CD14-positive monocyte (primary cell): Measurements from ENCODE around the gene TTC28. TPM values are rescaled to one million over a fixed set of nuclear protein-coding genes. Genes with fewer than 3 reads are reported as not detected.

Experiments
- DNase-seq, 3 donors: peaks; one replicate each; pipeline ENCODE4 v3.0.0-alpha.2; 2011 to 2022
- H2AFZ ChIP-seq: 2 replicates; pipeline ENCODE4 v1.6.0; 2012; ENCODE audit warnings: mild to moderate bottlenecking, low read depth, low read length, inconsistent platforms; ENCODE audit not compliant: insufficient read depth, poor library complexity, severe bottlenecking
- H3K27ac ChIP-seq, 2 donors: 1 replicate in 1 of 2; 2 replicates in 1 of 2; pipeline ENCODE4 v1.5.1; 2012 to 2013; ENCODE audit warnings: low read length in 2 of 2, control low read depth in 1 of 2, inconsistent platforms in 1 of 2, low read depth in 1 of 2, mild to moderate bottlenecking in 1 of 2
- H3K27me3 ChIP-seq, 2 donors: one replicate each; pipeline versions ENCODE4 v1.6.0 to v1.6.1; 2011 to 2013; ENCODE audit warnings: low read length in 2 of 2; ENCODE audit not compliant: control insufficient read depth in 2 of 2, insufficient read depth in 2 of 2
- H3K36me3 ChIP-seq, 2 donors: replicated peaks in 1 of 2; 1 replicate in 1 of 2; 2 replicates in 1 of 2; pipeline versions ENCODE4 v1.5.1 to v1.6.1; 2012 to 2013; ENCODE audit warnings: low read length in 2 of 2, control low read depth in 1 of 2, inconsistent platforms in 1 of 2, mild to moderate bottlenecking in 1 of 2; ENCODE audit not compliant: insufficient read depth in 2 of 2, control insufficient read depth in 1 of 2
- H3K4me1 ChIP-seq, 2 donors: 1 replicate in 1 of 2; 2 replicates in 1 of 2; pipeline versions ENCODE4 v1.5.1 to v1.6.1; 2012 to 2013; ENCODE audit warnings: low read length in 2 of 2, control low read depth in 1 of 2, inconsistent platforms in 1 of 2, mild to moderate bottlenecking in 1 of 2, moderate library complexity in 1 of 2; ENCODE audit not compliant: insufficient read depth in 2 of 2, control insufficient read depth in 1 of 2
- H3K4me2 ChIP-seq: replicated peaks from 2 replicates; pipeline ENCODE3; 2012; ENCODE audit warnings: low read length, moderate library complexity, mild to moderate bottlenecking; ENCODE audit not compliant: poor library complexity, severe bottlenecking; ENCODE audit errors: extremely low read depth
- H3K4me3 ChIP-seq, 3 experiments: fragments of 200-600 bp in 1 of 3; sonication (generic) in 1 of 3; replicated peaks in 1 of 3; 1 replicate in 2 of 3; 2 replicates in 1 of 3; pipeline ENCODE4 v1.5.1; 2011 to 2013; ENCODE audit warnings: low read length in 3 of 3, mild to moderate bottlenecking in 3 of 3, control low read depth in 2 of 3, low read depth in 2 of 3, inconsistent platforms in 1 of 3, moderate library complexity in 1 of 3
- H3K79me2 ChIP-seq: 2 replicates; pipeline ENCODE4 v1.6.0; 2012; ENCODE audit warnings: mild to moderate bottlenecking, control low read depth, inconsistent platforms, low read length, moderate library complexity; ENCODE audit not compliant: insufficient read depth
- H3K9ac ChIP-seq: 2 replicates; pipeline ENCODE4 v1.6.0; 2017; ENCODE audit warnings: low read length, mild to moderate bottlenecking; ENCODE audit not compliant: insufficient read depth, poor library complexity, severe bottlenecking
- H3K9me3 ChIP-seq, 2 donors: replicated peaks in 1 of 2; 1 replicate in 1 of 2; 2 replicates in 1 of 2; pipeline versions ENCODE4 v1.5.1 to v1.6.1; 2012 to 2013; ENCODE audit warnings: low read length in 2 of 2, control low read depth in 1 of 2; ENCODE audit not compliant: control insufficient read depth in 1 of 2, insufficient read depth in 1 of 2
- H4K20me1 ChIP-seq: 2 replicates; pipeline ENCODE4 v1.6.0; 2012; ENCODE audit warnings: mild to moderate bottlenecking, low read length, control low read depth, moderate library complexity; ENCODE audit not compliant: insufficient read depth
- H3K27ac Mint-ChIP-seq, 7 donors: one replicate each; pipeline ENCODE4 v1.8.0; 2020; ENCODE audit warnings: mild to moderate bottlenecking in 7 of 7, mixed read lengths in 7 of 7, moderate library complexity in 6 of 7, inconsistent platforms in 2 of 7
- H3K27me3 Mint-ChIP-seq, 3 donors: one replicate each; pipeline ENCODE4 v1.8.0; 2021 to 2022; ENCODE audit warnings: low read depth in 3 of 3, mild to moderate bottlenecking in 3 of 3, mixed read lengths in 3 of 3, moderate library complexity in 3 of 3, inconsistent platforms in 1 of 3
- H3K36me3 Mint-ChIP-seq, 2 donors: one replicate each; pipeline ENCODE4 v1.8.0; 2020; ENCODE audit warnings: mixed read lengths in 2 of 2, inconsistent platforms in 1 of 2, mild to moderate bottlenecking in 1 of 2
- H3K4me1 Mint-ChIP-seq: one replicate; pipeline ENCODE4 v1.8.0; 2020; ENCODE audit warnings: mild to moderate bottlenecking, mixed read lengths
- H3K4me3 Mint-ChIP-seq, 2 donors: one replicate each; pipeline ENCODE4 v1.8.0; 2020; ENCODE audit warnings: mild to moderate bottlenecking in 2 of 2, mixed read lengths in 2 of 2, moderate library complexity in 1 of 2
- H3K9me3 Mint-ChIP-seq, 7 donors: one replicate each; pipeline ENCODE4 v1.8.0; 2020 to 2022; ENCODE audit warnings: mixed read lengths in 7 of 7, mild to moderate bottlenecking in 6 of 7, moderate library complexity in 6 of 7, inconsistent platforms in 2 of 7
- WGBS: methylation state at CpG from one replicate; pipeline ENCODE4 v1.1.5; 2013; ENCODE audit warnings: missing lambda C conversion rate; ENCODE audit not compliant: insufficient coverage; 5-methylcytosine and 5-hydroxymethylcytosine counted together
- intact Hi-C, 2 donors: fragments of 100-400 bp; cut with micrococcal nuclease; formaldehyde crosslinking; loops; one replicate each; pipeline versions ENCODE4 v1.15.0 to v1.15.1; 2023
- polyA plus RNA-seq, 3 donors: library from polyadenylated mRNA; depleted of rRNA in 1 of 3; unstranded in 2 of 3; stranded (reverse) in 1 of 3; fragments of 300-500 nt in 2 of 3; fragments of >200 nt in 1 of 3; fragmentation: Illumina TruSeq in 2 of 3; gene quantifications; 1 replicate in 2 of 3; 2 replicates in 1 of 3; pipeline ENCODE4 v1.2.3, GENCODE V29; 2012 to 2021
- TF ChIP-seq, protein P1 (sequence below): fragments of 200-600 bp; IDR thresholded peaks from one replicate; pipeline ENCODE4 v1.8.0; 2022; ENCODE audit warnings: antibody characterized with exemption, mild to moderate bottlenecking

Gene TTC28
- polyA plus RNA-seq, 3 donors: 0.24 to 0.61 TPM; not detected in 1

GRCh38 chr22:28488825-28489224, 190.8 kb downstream of the TTC28 start:
- Mint-ChIP-seq H3K4me1 (peaks cover 7% of the 10 kb centered on the region), H3K36me3 (no peaks in the 10 kb centered on the region), H3K27ac (no peak overlapping the region), H3K27me3 (peaks cover 0 to 3% (median 3%) of the 10 kb centered on the region in 3 donors), H3K9me3 (peaks cover 0 to 3% (median 0%) of the 10 kb centered on the region in 7 donors), H3K4me3 (no peak overlapping the region)
- Histone ChIP-seq H3K79me2 (no peaks in the 10 kb centered on the region), H3K27me3 (no peaks in the 10 kb centered on the region), H3K4me1 (no peaks in the 10 kb centered on the region), H3K4me3 (no peak overlapping the region), H3K36me3 (no peaks in the 10 kb centered on the region), H3K27ac (no peak overlapping the region), H3K9ac (no peak overlapping the region), H3K4me2 (no peak overlapping the region), H4K20me1 (no peaks in the 10 kb centered on the region), H3K9me3 (no peaks in the 10 kb centered on the region), H2AFZ (no peak overlapping the region)
- WGBS: 57% methylated on average over 1 of the region's 2 CpGs
- intact Hi-C loops: no loop called here
- TF ChIP-seq, protein P1, sequence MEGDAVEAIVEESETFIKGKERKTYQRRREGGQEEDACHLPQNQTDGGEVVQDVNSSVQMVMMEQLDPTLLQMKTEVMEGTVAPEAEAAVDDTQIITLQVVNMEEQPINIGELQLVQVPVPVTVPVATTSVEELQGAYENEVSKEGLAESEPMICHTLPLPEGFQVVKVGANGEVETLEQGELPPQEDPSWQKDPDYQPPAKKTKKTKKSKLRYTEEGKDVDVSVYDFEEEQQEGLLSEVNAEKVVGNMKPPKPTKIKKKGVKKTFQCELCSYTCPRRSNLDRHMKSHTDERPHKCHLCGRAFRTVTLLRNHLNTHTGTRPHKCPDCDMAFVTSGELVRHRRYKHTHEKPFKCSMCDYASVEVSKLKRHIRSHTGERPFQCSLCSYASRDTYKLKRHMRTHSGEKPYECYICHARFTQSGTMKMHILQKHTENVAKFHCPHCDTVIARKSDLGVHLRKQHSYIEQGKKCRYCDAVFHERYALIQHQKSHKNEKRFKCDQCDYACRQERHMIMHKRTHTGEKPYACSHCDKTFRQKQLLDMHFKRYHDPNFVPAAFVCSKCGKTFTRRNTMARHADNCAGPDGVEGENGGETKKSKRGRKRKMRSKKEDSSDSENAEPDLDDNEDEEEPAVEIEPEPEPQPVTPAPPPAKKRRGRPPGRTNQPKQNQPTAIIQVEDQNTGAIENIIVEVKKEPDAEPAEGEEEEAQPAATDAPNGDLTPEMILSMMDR: no peak
- DNase-seq: no peak

DNA sequence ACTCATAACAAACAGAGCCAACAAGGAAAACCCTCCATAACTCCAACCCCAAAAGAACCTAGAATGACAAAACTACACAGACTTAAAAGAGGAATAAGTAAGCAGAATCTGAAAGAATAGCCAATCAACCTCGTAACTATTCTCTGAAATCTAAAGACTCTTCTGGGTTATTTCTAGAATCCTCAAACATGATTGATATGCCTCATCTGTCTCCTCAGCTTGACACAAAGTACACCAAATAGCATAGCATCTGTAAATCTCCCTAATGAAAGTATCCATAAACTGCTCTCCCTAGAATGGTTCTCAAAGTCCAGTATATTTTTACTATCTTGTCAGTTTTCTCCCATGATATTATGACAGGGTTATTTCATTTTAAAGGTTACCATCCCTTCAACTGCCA, 195.0 kb downstream of the TTC28 start:
- no peak overlapping the region for H3K9ac ChIP-seq
- no peak overlapping the region for H3K4me3 ChIP-seq
- Mint-ChIP-seq H3K36me3 (no peaks in the 10 kb centered on the region), H3K4me1 (peaks cover 7% of the 10 kb centered on the region), H3K27ac (no peak overlapping the region), H3K9me3 (peaks cover 0 to 5% (median 0%) of the 10 kb centered on the region in 7 donors), H3K27me3 (peaks cover 0 to 3% (median 2%) of the 10 kb centered on the region in 3 donors), H3K4me3 (no peak overlapping the region)
- TF ChIP-seq, protein P1: no peak
- no peaks in the 10 kb centered on the region for H3K79me2 ChIP-seq
- no peaks in the 10 kb centered on the region for H4K20me1 ChIP-seq
- intact Hi-C loops: no loop called here
- H3K4me2 ChIP-seq: no peak overlapping the region
- no peaks in the 10 kb centered on the region for H3K27me3 ChIP-seq
- no peak for DNase-seq
- no peaks in the 10 kb centered on the region for H3K4me1 ChIP-seq
- no CpG with 5 or more reads among the region's 1 CpG for WGBS
- no peaks in the 10 kb centered on the region for H3K9me3 ChIP-seq
- H2AFZ ChIP-seq: peak overlapping the region; percentile 17
- H3K36me3 ChIP-seq: no peaks in the 10 kb centered on the region
- no peak overlapping the region for H3K27ac ChIP-seq
